B cell (primary cell): ENCODE data around the gene GLB1L. TPM values are rescaled to one million over a fixed set of nuclear protein-coding genes. Genes with fewer than 3 reads are reported as not detected.

Experiments
- ATAC-seq: fragments of 200-7000 bp; cut with Tn5 transposase; one replicate; pipeline ENCODE4 v1.10.0; 2021; ENCODE audit warnings: low read depth, mild to moderate bottlenecking, moderate number of reproducible peaks, moderate library complexity
- CTCF ChIA-PET: fragments of 350-600 bp; sonication (Branson Sonifier 250); formaldehyde crosslinking; loops from one replicate; lab custom pipeline; 2021; ENCODE audit warnings: antibody characterized with exemption, inconsistent platforms; lab: Charles Lee
- POLR2A ChIA-PET: fragments of 350-600 bp; sonication (Branson Sonifier 250); formaldehyde crosslinking; loops from one replicate; lab custom pipeline; 2021; ENCODE audit warnings: antibody characterized with exemption; lab: Charles Lee
- DNase-seq: peaks from one replicate; pipeline ENCODE4 v3.0.0; 2013
- H2AFZ ChIP-seq: 2 replicates; pipeline ENCODE4 v1.6.1; 2012; ENCODE audit warnings: mild to moderate bottlenecking, low read depth, low read length; ENCODE audit not compliant: insufficient read depth, poor library complexity, severe bottlenecking
- H3K27ac ChIP-seq, 2 donors: 1 replicate in 1 of 2; 2 replicates in 1 of 2; pipeline ENCODE4 v1.5.1; 2012 to 2013; ENCODE audit warnings: low read length in 2 of 2, mild to moderate bottlenecking in 2 of 2, moderate library complexity in 1 of 2
- H3K27me3 ChIP-seq, 4 experiments: fragments of 200-600 bp in 1 of 4; sonication (generic) in 1 of 4; replicated peaks in 1 of 4; 1 replicate in 2 of 4; 2 replicates in 2 of 4; pipeline versions ENCODE4 v1.6.1 to v1.7.0; 2013 to 2016; ENCODE audit warnings: low read length in 3 of 4, mild to moderate bottlenecking in 2 of 4, mixed read lengths in 1 of 4, moderate library complexity in 1 of 4; ENCODE audit not compliant: insufficient read depth in 4 of 4, control insufficient read depth in 3 of 4; ENCODE audit errors: control extremely low read depth in 1 of 4
- H3K36me3 ChIP-seq, 2 experiments: replicated peaks in 1 of 2; 1 replicate in 1 of 2; 2 replicates in 1 of 2; pipeline versions ENCODE4 v1.6.1 to v1.7.1; 2013; ENCODE audit warnings: low read length in 1 of 2; ENCODE audit not compliant: insufficient read depth in 2 of 2, control insufficient read depth in 1 of 2; ENCODE audit errors: control extremely low read depth in 1 of 2, extremely low read depth in 1 of 2
- H3K4me1 ChIP-seq, 2 donors: fragments of 200-600 bp in 1 of 2; sonication (generic) in 1 of 2; 1 replicate in 1 of 2; 2 replicates in 1 of 2; pipeline versions ENCODE4 v1.5.1 to v1.6.1; 2013 to 2017; ENCODE audit warnings: low read length in 2 of 2; ENCODE audit not compliant: control insufficient read depth in 2 of 2, insufficient read depth in 2 of 2
- H3K4me2 ChIP-seq: replicated peaks from 2 replicates; pipeline ENCODE3; 2012; ENCODE audit warnings: mild to moderate bottlenecking, low read depth, low read length; ENCODE audit not compliant: poor library complexity, severe bottlenecking
- H3K4me3 ChIP-seq, 5 experiments: fragments of 200-600 bp in 1 of 5; sonication (generic) in 1 of 5; 1 replicate in 3 of 5; 2 replicates in 2 of 5; pipeline versions ENCODE4 v1.5.1 to v1.7.0; 2011 to 2016; ENCODE audit warnings: low read length in 4 of 5, mild to moderate bottlenecking in 4 of 5, low read depth in 2 of 5, control low read depth in 1 of 5, moderate library complexity in 1 of 5; ENCODE audit not compliant: insufficient read depth in 1 of 5; ENCODE audit errors: control extremely low read depth in 1 of 5, extremely low read depth in 1 of 5
- H3K79me2 ChIP-seq: fragments of 200-600 bp; sonication (generic); one replicate; pipeline ENCODE4 v1.6.0; 2016; ENCODE audit warnings: low read length; ENCODE audit not compliant: control insufficient read depth, insufficient read depth
- H3K9ac ChIP-seq: fragments of 200-600 bp; sonication (generic); 2 replicates; pipeline ENCODE4 v1.6.1; 2017; ENCODE audit warnings: mild to moderate bottlenecking, low read length, moderate library complexity
- H3K9me3 ChIP-seq, 3 donors: one replicate each; pipeline versions ENCODE4 v1.6.1 to v1.7.1; 2013; ENCODE audit warnings: low read length in 2 of 3; ENCODE audit not compliant: control insufficient read depth in 2 of 3, insufficient read depth in 1 of 3; ENCODE audit errors: control extremely low read depth in 1 of 3
- H4K20me1 ChIP-seq: 2 replicates; pipeline ENCODE4 v1.6.0; 2012; ENCODE audit warnings: mild to moderate bottlenecking, low read length; ENCODE audit not compliant: insufficient read depth, control insufficient read depth, poor library complexity, severe bottlenecking
- H3K27ac Mint-ChIP-seq: one replicate; pipeline ENCODE4 v1.8.0; 2021; ENCODE audit warnings: mixed read lengths
- H3K27me3 Mint-ChIP-seq: one replicate; pipeline ENCODE4 v1.8.0; 2021; ENCODE audit warnings: mixed read lengths
- H3K4me1 Mint-ChIP-seq: one replicate; pipeline ENCODE4 v1.8.0; 2021; ENCODE audit warnings: mixed read lengths
- H3K4me3 Mint-ChIP-seq: one replicate; pipeline ENCODE4 v1.8.0; 2021; ENCODE audit warnings: mixed read lengths
- H3K9me3 Mint-ChIP-seq: one replicate; pipeline ENCODE4 v1.8.0; 2022; ENCODE audit warnings: mixed read lengths; ENCODE audit not compliant: insufficient read depth
- CTCF ChIP-seq: fragments of 200-600 bp; IDR thresholded peaks from one replicate; pipeline ENCODE4 v1.8.0; 2022; ENCODE audit warnings: antibody characterized with exemption, mild to moderate bottlenecking
- EZH2 ChIP-seq: IDR thresholded peaks from 2 replicates; pipeline ENCODE4 v1.6.1; 2012; ENCODE audit warnings: borderline replicate concordance, low read depth, mild to moderate bottlenecking, moderate library complexity, low read length; ENCODE audit not compliant: insufficient read depth, poor library complexity, severe bottlenecking
- whole genome bisulfite sequencing: methylation state at CpG from one replicate; pipeline ENCODE4 v1.1.5; 2013; ENCODE audit warnings: missing lambda C conversion rate; ENCODE audit not compliant: insufficient coverage; 5-methylcytosine and 5-hydroxymethylcytosine counted together
- intact Hi-C: fragments of 100-400 bp; cut with micrococcal nuclease; formaldehyde crosslinking; loops from one replicate; pipeline ENCODE4 v1.10.0; 2022
- polyA plus RNA-seq: library from polyadenylated mRNA; depleted of rRNA; stranded (reverse); fragments of >200 nt; gene quantifications from 2 replicates; pipeline ENCODE4 v1.2.3, GENCODE V29; 2012
- total RNA-seq, 2 donors: library from RNA; stranded (reverse); fragments of 120-200 nt in 1 of 2; gene quantifications; 1 replicate in 1 of 2; 2 replicates in 1 of 2; pipeline versions ENCODE4 v1.2.3 to v1.2.4, GENCODE V29; 2013 to 2022

Gene GLB1L
- total and polyA plus RNA-seq, 2 donors (not counting 1 experiment from before 2014, with no cell fraction given): 2.4 to 4.1 TPM

- H3K4me1 ChIP-seq: peaks cover 17 to 27% of the 10 kb centered on the region in 2 donors
- H4K20me1 ChIP-seq: no peaks in the 10 kb centered on the region
- Mint-ChIP-seq H3K27ac (no peak overlapping the region), H3K4me3 (no peak overlapping the region), H3K4me1 (peaks cover 34% of the 10 kb centered on the region), H3K27me3 (no peaks in the 10 kb centered on the region), H3K9me3 (no peaks in the 10 kb centered on the region)
- TF ChIP-seq EZH2 (no peak), CTCF (no peak)
- no peak overlapping the region for H3K4me2 ChIP-seq
- CTCF ChIA-PET: interaction anchor here (0.8 to 15.8 kb wide), 2 partner anchors 19 to 23 kb away, joined by 3 to 239 read pairs; no protein-coding TSS in a partner anchor
- WGBS: 97% methylated on average over 5 of the region's 6 CpGs
- no peaks in the 10 kb centered on the region for H3K27me3 ChIP-seq
- H3K79me2 ChIP-seq: peaks cover 44% of the 10 kb centered on the region
- no peak overlapping the region for H3K9ac ChIP-seq
- ATAC-seq (no peak), DNase-seq (no peak)
- H2AFZ ChIP-seq: no peak overlapping the region
- intact Hi-C loops: loop anchor here (10.0 kb wide), 1 partner anchor 320 kb away; the partner anchor contains the start of gene STK11IP
- POLR2A ChIA-PET: interaction anchor here (1.4 kb wide), 1 partner anchor 20 kb away, joined by 5 read pairs; the partner anchor contains the start of gene TUBA4A
- H3K4me3 ChIP-seq: no peak overlapping the region
- no peaks in the 10 kb centered on the region for H3K36me3 ChIP-seq
- no peak overlapping the region for H3K27ac ChIP-seq
- H3K9me3 ChIP-seq: no peaks in the 10 kb centered on the region
Observed at GRCh38 chr2:219274361-219274921, 29.2 kb upstream of the GLB1L start.

GRCh38 chr2:219273937-219274336 lies 28.7 kb upstream of the GLB1L start:
- Histone ChIP-seq H3K27ac (no peak overlapping the region), H3K9ac (no peak overlapping the region), H3K36me3 (no peaks in the 10 kb centered on the region), H4K20me1 (no peaks in the 10 kb centered on the region), H3K4me1 (peaks cover 17 to 26% of the 10 kb centered on the region in 2 donors), H3K4me2 (no peak overlapping the region), H3K27me3 (no peaks in the 10 kb centered on the region), H3K79me2 (peaks cover 44% of the 10 kb centered on the region), H3K9me3 (no peaks in the 10 kb centered on the region), H3K4me3 (no peak overlapping the region), H2AFZ (no peak overlapping the region)
- peaks cover 33% of the 10 kb centered on the region for H3K4me1 Mint-ChIP-seq
- no peaks in the 10 kb centered on the region for H3K9me3 Mint-ChIP-seq
- H3K27ac Mint-ChIP-seq: no peak overlapping the region
- ChIA-PET POLR2A (interaction anchor here (1.4 kb wide), 1 partner anchor 19 kb away, joined by 5 read pairs; the partner anchor contains the start of gene TUBA4A), CTCF (interaction anchor here (0.8 to 15.8 kb wide), 2 partner anchors 20 to 22 kb away, joined by 3 to 239 read pairs; no protein-coding TSS in a partner anchor)
- TF ChIP-seq EZH2 (no peak), CTCF (no peak)
- no peak overlapping the region for H3K4me3 Mint-ChIP-seq
- intact Hi-C loops: loop anchor here (10.0 kb wide), 1 partner anchor 321 kb away; the partner anchor contains the start of gene STK11IP
- ATAC-seq (no peak), DNase-seq (no peak)
- H3K27me3 Mint-ChIP-seq: no peaks in the 10 kb centered on the region
- 72% methylated on average over 2 of the region's 3 CpGs for WGBS
